ENCODE results near the gene SMIM33.

DNA sequence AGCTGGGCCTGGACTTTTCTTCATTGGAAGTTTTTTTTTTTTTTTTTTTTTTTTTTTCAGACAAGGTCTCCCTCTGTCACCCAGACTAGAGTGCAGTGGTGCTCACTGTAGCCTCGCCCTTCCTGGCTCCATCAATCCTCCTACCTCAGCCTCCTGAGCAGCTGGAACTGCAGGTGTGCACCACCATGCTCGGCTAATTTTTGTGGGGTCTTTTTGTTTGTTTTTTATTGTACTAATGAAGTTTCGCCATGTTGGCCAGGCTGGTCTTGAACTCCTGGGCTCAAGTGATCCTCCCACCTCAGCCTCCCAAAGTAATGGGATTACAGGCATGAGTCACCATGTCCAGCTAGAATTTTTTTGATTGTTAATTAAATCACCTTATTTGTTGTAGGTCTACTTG is 35.1 kb upstream of the SMIM33 start:
- TF ChIP-seq, protein P1, sequence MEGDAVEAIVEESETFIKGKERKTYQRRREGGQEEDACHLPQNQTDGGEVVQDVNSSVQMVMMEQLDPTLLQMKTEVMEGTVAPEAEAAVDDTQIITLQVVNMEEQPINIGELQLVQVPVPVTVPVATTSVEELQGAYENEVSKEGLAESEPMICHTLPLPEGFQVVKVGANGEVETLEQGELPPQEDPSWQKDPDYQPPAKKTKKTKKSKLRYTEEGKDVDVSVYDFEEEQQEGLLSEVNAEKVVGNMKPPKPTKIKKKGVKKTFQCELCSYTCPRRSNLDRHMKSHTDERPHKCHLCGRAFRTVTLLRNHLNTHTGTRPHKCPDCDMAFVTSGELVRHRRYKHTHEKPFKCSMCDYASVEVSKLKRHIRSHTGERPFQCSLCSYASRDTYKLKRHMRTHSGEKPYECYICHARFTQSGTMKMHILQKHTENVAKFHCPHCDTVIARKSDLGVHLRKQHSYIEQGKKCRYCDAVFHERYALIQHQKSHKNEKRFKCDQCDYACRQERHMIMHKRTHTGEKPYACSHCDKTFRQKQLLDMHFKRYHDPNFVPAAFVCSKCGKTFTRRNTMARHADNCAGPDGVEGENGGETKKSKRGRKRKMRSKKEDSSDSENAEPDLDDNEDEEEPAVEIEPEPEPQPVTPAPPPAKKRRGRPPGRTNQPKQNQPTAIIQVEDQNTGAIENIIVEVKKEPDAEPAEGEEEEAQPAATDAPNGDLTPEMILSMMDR (IDR thresholded peaks at IDR 0.05) = no peak
- TF ChIP-seq POLR2A (IDR thresholded peaks at IDR 0.05) = no peak

Measured in right lobe of liver (tissue), 4 donors.